IPS DF 6.9 (cell line): ENCODE measurements around the gene CAPZA1.

Experiments
- DNase-seq: peaks from one replicate; pipeline ENCODE4 v3.0.0-alpha.2; 2013; ENCODE audit warnings: low read depth, low spot score
- H3K27ac ChIP-seq: one replicate; pipeline ENCODE4 v1.5.1; 2013; ENCODE audit warnings: low read length, control low read depth
- H3K27me3 ChIP-seq: 2 replicates; pipeline ENCODE4 v1.6.1; 2013; ENCODE audit warnings: mild to moderate bottlenecking, low read length; ENCODE audit not compliant: control insufficient read depth, insufficient read depth
- H3K36me3 ChIP-seq: 2 replicates; pipeline ENCODE4 v1.6.1; 2013; ENCODE audit warnings: low read length; ENCODE audit not compliant: control insufficient read depth, insufficient read depth
- H3K4me1 ChIP-seq: 2 replicates; pipeline ENCODE4 v1.6.1; 2013; ENCODE audit warnings: low read length; ENCODE audit not compliant: control insufficient read depth, insufficient read depth
- H3K4me3 ChIP-seq: 2 replicates; pipeline ENCODE4 v1.5.1; 2013; ENCODE audit warnings: mild to moderate bottlenecking, low read length
- H3K9me3 ChIP-seq: 2 replicates; pipeline ENCODE4 v1.6.1; 2013; ENCODE audit warnings: low read length, inconsistent platforms; ENCODE audit not compliant: control insufficient read depth, insufficient read depth
- WGBS: extraction: QIAGEN DNeasy Blood & Tissue Kit; methylation state at CpG from one replicate; pipeline ENCODE4 v1.1.7; 2013; ENCODE audit warnings: mixed read lengths, missing lambda C conversion rate; ENCODE audit not compliant: insufficient read length, insufficient coverage; 5-methylcytosine and 5-hydroxymethylcytosine counted together

The CAPZA1 gene

DNA sequence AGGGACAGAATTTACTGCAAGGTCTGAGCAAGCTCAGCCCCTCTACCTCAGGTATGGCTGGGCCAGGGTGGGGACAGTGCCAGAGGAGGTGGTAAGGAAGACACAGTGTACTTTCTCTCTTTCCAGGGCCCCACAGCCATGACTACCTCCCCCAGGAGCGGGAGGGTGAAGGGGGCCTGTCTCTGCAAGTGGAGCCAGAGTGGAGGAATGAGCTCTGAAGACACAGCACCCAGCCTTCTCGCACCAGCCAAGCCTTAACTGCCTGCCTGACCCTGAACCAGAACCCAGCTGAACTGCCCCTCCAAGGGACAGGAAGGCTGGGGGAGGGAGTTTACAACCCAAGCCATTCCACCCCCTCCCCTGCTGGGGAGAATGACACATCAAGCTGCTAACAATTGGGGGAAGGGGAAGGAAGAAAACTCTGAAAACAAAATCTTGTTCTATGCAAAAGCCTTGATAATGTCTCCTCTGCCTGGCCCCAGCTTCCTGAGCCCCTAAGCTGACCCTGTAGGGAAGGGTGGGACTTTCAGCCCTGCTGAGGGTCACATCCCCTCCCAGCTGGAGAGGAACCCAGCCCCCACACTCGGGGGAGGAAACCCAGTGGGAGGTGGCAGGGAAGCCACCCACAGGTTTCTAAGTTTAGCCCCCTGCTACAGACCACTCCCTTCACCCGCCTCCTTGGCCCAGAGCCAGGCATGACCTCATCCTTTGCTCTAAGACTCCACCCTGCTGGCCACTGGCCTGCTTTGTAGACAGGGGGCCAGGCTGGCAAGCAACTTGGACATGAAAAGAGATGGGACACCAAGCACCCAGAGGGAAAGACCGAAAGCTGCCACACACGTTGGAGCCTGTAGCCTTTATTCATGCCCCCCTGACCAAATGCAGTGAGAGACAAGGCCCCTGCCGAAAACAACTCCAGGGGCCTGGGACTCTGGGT is 80.9 kb downstream of the CAPZA1 start:
- no peak for DNase-seq
- Histone ChIP-seq H3K4me1 (peaks cover 10% of the 10 kb centered on the region), H3K27me3 (no peaks in the 10 kb centered on the region), H3K9me3 (no peaks in the 10 kb centered on the region), H3K27ac (no peak overlapping the region), H3K36me3 (peaks cover 20% of the 10 kb centered on the region), H3K4me3 (no peak overlapping the region)
- WGBS, result no CpG with 5 or more reads among the region's 7 CpGs

DNA sequence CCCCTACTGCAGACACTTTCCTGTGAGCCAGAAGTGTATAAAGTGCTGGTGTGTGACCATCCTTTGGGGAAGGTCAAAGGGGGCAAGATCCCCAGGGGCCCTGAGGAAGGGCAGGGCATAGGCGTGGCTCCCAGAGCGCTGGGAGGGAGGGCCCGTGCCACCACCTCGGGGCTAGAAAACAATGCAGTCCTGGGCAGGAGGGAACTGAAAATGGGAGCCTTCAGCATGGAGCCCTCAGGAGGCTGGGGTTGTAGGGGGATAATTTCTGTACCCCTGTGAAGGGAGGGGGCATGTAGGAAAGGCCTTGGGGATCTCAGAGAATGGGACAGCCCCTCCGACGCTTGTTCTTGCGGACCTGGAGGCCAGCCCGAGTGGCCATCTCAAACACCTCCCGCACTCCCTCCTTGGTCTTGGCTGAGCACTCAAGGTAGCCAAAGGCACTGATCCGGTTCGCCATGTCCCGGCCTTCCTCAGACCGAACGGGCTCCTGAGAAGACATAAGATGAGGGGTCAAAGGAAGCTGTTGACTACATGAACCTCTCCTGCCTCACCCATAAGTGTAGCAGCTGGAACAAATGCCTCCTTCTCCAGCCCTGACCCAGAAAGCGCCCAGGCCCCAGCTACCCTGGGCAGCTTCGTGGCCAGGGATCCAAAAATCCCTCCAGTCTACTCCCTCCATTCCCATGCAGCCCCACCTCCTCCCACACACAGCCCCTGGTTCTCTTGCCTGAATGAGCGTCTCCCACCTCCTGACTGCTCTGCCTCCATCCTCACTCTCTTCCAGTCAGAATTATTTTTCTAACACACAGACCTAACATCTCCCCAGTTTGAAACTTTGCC is 81.8 kb downstream of the CAPZA1 start:
- Histone ChIP-seq H3K36me3 (peaks cover 17% of the 10 kb centered on the region), H3K27me3 (no peaks in the 10 kb centered on the region), H3K27ac (no peak overlapping the region), H3K4me1 (peaks cover 14% of the 10 kb centered on the region), H3K4me3 (no peak overlapping the region), H3K9me3 (no peaks in the 10 kb centered on the region)
- DNase-seq, result no peak
- no CpG with 5 or more reads among the region's 17 CpGs for WGBS

DNA sequence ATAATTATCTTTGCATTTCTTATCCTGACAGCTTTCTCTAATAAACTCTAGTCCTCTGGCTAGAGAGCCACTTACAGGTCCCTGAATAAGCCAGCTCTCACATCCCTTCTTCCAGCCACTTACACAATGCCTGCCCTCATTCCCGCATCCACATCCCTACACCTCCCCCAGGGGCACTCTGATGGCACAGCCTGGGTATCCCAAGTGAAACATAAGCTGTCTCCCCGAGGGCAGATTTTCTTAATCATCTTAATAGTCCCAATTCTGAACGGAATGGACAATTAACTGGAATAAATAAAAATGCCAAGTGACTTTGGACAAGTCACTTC is 82.4 kb downstream of the CAPZA1 start:
- no peak for DNase-seq
- Histone ChIP-seq H3K36me3 (peaks cover 13% of the 10 kb centered on the region), H3K27ac (no peak overlapping the region), H3K9me3 (no peaks in the 10 kb centered on the region), H3K4me1 (peaks cover 14% of the 10 kb centered on the region), H3K27me3 (no peaks in the 10 kb centered on the region), H3K4me3 (no peak overlapping the region)
- WGBS, result no CpG with 5 or more reads among the region's 3 CpGs

DNA sequence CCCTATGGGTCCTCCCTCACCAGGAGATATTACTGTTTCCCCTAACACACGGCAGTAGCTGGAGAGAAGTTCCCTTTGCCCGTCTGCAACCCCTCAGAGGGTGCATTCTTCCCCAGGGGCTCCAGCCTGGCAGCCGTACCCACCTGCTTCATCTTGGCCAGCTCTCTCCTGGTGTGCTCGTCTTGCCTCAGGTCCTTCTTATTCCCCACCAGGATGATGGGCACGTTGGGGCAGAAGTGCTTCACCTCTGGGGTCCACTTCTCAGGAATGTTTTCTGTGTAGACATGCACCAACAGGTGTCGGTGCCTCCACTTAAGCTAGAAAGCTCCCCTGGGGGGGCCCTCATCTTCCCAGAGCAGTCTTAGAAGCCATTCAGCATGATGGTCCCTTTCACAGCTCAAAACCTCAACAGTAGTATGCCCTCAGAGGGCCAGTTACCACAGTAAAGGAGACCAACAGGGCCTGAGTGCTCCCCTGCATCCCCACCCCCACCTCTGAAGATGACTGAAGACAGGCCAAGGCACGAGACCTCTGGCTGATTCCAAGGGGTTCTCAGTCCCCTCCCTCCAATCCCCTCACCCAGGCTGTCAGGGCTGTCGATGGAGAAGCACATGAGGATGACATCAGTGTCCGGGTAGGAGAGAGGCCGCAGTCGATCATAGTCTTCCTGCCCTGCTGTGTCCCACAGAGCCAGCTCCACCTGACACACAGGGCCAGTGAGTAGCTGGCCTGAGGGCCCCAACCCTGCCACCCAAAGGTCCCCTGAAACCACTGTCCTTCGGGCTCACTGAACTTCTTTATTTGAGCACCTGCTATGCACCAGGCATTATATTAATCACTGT is 83.0 kb downstream of the CAPZA1 start:
- peaks cover 15% of the 10 kb centered on the region for H3K4me1 ChIP-seq
- H3K4me3 ChIP-seq, result no peak overlapping the region
- no peak overlapping the region for H3K27ac ChIP-seq
- WGBS, result no CpG with 5 or more reads among the region's 12 CpGs
- no peaks in the 10 kb centered on the region for H3K9me3 ChIP-seq
- no peak for DNase-seq
- no peaks in the 10 kb centered on the region; the same call in 1 of the 2 replicates for H3K27me3 ChIP-seq
- H3K36me3 ChIP-seq, result peaks cover 13% of the 10 kb centered on the region

DNA sequence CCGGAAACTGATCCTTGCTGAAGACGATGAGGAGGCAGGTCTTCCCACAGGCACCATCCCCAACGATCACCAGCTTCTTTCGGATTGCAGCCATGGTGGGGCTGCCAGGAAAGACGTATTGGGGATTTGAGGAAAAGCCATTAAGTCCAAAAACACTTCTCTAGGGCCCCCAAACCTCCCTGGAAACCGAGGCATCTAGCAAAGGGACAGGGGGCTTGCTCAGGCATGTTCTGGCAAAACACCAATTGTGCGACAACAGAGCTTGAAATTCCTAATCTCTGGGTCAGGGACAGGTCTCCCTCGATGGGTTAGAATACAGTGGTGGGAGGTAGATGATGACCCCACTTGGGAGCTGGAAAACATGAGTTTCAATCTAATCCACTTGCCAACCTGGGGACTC is 84.1 kb downstream of the CAPZA1 start:
- peaks cover 16% of the 10 kb centered on the region for H3K4me1 ChIP-seq
- WGBS, result no CpG with 5 or more reads among the region's 8 CpGs
- no peaks in the 10 kb centered on the region; the same call in 1 of the 2 replicates for H3K27me3 ChIP-seq
- no peak overlapping the region for H3K4me3 ChIP-seq
- no peaks in the 10 kb centered on the region for H3K9me3 ChIP-seq
- no peak overlapping the region for H3K27ac ChIP-seq
- no peak for DNase-seq
- peaks cover 13% of the 10 kb centered on the region for H3K36me3 ChIP-seq

DNA sequence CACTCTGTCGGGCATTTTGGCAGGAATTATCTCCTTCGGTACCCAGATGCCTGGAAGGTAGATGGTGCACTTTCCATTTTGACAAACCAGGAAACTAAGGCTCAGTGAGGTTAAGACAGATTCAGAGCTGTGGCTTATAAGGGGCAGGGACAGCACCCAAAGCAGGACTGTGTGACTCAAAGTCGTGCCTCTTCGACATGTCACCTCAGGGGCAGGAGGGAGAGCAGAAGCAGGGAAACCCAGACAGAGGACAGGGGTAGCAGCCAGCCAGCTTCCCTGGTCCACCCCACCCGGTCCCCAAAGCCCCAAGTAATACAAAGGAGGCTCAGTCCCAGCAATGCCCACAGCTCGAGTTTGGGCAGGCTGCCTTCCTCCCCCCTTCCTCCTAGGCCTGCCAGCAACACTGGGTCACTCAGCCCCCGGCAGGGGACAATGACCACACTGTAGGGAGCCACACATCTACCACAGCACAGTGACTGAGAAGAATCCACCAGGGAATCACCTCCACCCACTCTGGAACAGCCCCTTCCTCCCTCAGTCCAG is 84.8 kb downstream of the CAPZA1 start:
- no peak for DNase-seq
- no peak overlapping the region; the same call in 1 of the 2 replicates for H3K4me3 ChIP-seq
- H3K4me1 ChIP-seq, result peaks cover 16% of the 10 kb centered on the region
- WGBS, result no CpG with 5 or more reads among the region's 7 CpGs
- no peaks in the 10 kb centered on the region; the same call in 1 of the 2 replicates for H3K27me3 ChIP-seq
- H3K36me3 ChIP-seq, result peaks cover 11% of the 10 kb centered on the region
- H3K9me3 ChIP-seq, result no peaks in the 10 kb centered on the region
- H3K27ac ChIP-seq, result no peak overlapping the region

DNA sequence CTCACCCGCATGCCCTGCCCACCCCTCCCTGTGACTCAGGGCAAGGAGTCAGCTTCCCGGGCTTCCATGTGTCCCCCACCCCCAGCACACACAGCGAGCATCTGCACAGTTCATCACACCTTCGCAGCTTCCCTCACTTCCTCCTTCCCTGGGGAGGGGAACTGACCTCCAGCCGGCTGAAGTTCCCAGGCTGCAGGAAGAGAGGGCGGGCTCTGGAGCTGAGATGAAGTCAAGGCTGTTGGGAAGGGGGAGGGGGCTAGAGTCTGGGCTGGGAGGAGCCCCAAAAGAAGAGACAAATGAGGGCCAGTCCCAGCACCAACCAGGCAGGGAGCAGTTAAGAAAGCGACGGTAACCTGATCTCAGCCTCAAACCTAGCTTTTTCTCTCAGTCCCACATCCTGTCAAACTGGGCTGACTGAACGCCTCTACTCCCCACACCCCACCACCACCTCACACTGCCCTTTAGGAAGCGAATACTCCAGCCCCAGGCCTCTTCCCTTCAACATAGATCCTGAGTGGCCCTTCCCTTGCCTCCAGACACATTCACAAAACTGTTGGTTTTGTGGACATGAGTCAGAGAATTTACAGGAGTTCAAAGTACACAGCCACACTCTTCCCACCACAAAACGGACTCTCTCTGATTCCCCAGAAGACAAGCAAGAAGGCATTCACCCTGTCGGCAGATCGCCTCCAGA is 85.4 kb downstream of the CAPZA1 start:
- Histone ChIP-seq H3K36me3 (peaks cover 6% of the 10 kb centered on the region; the same call in 1 of the 2 replicates), H3K27ac (no peak overlapping the region), H3K27me3 (no peaks in the 10 kb centered on the region; the same call in 1 of the 2 replicates), H3K4me1 (peaks cover 15% of the 10 kb centered on the region), H3K9me3 (no peaks in the 10 kb centered on the region), H3K4me3 (no peak overlapping the region; the same call in 1 of the 2 replicates)
- DNase-seq, result peak; percentile 92
- no CpG with 5 or more reads among the region's 13 CpGs for WGBS

DNA sequence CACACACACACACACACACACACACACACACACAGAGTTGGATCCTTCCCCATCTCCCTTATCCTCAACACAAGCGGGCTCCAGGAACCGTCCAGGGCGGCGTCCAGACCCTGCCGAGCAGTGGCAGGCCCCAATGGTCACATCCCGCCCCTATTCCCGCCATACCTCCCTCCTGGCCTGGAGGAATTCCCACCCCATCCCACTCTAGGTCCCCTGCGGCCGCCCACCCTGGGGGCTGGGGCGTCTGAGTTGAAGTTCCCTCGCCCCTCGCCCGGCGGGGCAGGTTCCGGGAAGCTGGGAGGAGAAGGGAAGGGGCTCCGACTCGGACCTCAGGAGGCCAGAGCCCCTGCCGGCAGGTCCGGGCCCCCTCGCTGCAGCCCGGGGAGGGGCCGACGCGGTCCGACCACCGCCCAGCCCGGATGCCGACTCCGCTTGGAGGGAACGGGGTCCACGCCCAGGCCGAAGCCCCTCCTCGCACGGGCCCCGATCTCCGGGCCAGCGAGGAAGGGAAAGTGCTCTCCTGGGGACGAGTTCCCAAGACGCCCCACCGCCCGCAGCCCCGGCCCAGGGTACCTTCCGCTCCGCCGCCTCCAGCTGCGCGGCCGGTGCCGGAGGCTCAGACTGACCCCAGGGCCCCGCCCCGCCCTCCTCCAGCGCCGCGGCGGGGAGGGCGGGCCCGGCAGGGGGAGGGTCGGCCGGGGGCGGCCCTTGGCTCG is 87.0 kb downstream of the CAPZA1 start, which contains the start of gene RHOC:
RHOC (minus strand) TSS at position 623 of the 716 bp plus-strand sequence. CDS start 3,328 bp downstream, outside the sequence.
- H3K9me3 ChIP-seq, result no peaks in the 10 kb centered on the region
- H3K27me3 ChIP-seq, result no peaks in the 10 kb centered on the region; the same call in 1 of the 2 replicates
- H3K36me3 ChIP-seq, result peaks cover 4% of the 10 kb centered on the region; the same call in 1 of the 2 replicates
- H3K4me1 ChIP-seq, result peaks cover 10% of the 10 kb centered on the region
- WGBS, result no CpG with 5 or more reads among the region's 61 CpGs
- H3K27ac ChIP-seq, result no peak within 1 kb of the TSS
- DNase-seq, result no peak
- peak within 1 kb of the TSS; percentile 86 for H3K4me3 ChIP-seq
